Neural cell (in vitro differentiated cells): ENCODE results near the gene MAFB. TPM values are rescaled to one million over a fixed set of nuclear protein-coding genes. Genes with fewer than 3 reads are reported as not detected.

Experiments
- H2AFZ ChIP-seq: fragments of 200-600, 300-800 bp; sonication (generic), shearing (Covaris generic); 2 replicates; pipeline ENCODE4 v1.6.0; 2014; ENCODE audit warnings: low read depth, mild to moderate bottlenecking, antibody characterized with exemption, low read length, moderate library complexity
- H3F3A ChIP-seq: fragments of 200-600 bp; shearing (Covaris generic); 2 replicates; pipeline ENCODE4 v1.6.1; 2016; ENCODE audit warnings: mild to moderate bottlenecking, moderate library complexity, mixed read lengths, antibody characterized with exemption, low read length; ENCODE audit not compliant: insufficient read depth, poor library complexity, severe bottlenecking
- H3K27ac ChIP-seq: fragments of 200-600, 300-800 bp; sonication (generic), shearing (Covaris generic); 2 replicates; pipeline ENCODE4 v1.5.1; 2014; ENCODE audit warnings: mild to moderate bottlenecking, low read length, moderate library complexity
- H3K27me3 ChIP-seq: fragments of 300-800, 200-600 bp; sonication (generic), shearing (Covaris generic); 2 replicates; pipeline ENCODE4 v1.6.0; 2014; ENCODE audit warnings: mild to moderate bottlenecking, low read depth, low read length, moderate library complexity; ENCODE audit not compliant: insufficient read depth
- H3K36me3 ChIP-seq: fragments of 300-800, 200-600 bp; sonication (generic), shearing (Covaris generic); 2 replicates; pipeline ENCODE4 v1.5.1; 2014; ENCODE audit warnings: mild to moderate bottlenecking, antibody characterized with exemption, low read length, moderate library complexity; ENCODE audit not compliant: insufficient read depth
- H3K4me2 ChIP-seq: fragments of 300-800, 200-600 bp; sonication (generic), shearing (Covaris generic); 2 replicates; pipeline ENCODE4 v1.6.0; 2014; ENCODE audit warnings: mild to moderate bottlenecking, low read length
- H3K4me3 ChIP-seq: fragments of 300-800, 200-600 bp; sonication (generic), shearing (Covaris generic); 2 replicates; pipeline ENCODE4 v1.5.1; 2014; ENCODE audit warnings: mild to moderate bottlenecking, low read length, moderate library complexity
- H3K79me2 ChIP-seq: fragments of 200-600 bp; shearing (Covaris generic); replicated peaks from 2 replicates; pipeline ENCODE4 v1.6.0; 2014; ENCODE audit warnings: mild to moderate bottlenecking, low read length, moderate library complexity; ENCODE audit not compliant: insufficient read depth
- H3K9ac ChIP-seq: fragments of 300-800, 200-600 bp; sonication (generic), shearing (Covaris generic); 2 replicates; pipeline ENCODE4 v1.6.1; 2016; ENCODE audit warnings: mild to moderate bottlenecking, low read length, mixed read lengths
- H3K9me2 ChIP-seq: fragments of 200-600 bp; shearing (Covaris generic); 2 replicates; pipeline ENCODE4 v1.6.1; 2016; ENCODE audit warnings: mild to moderate bottlenecking, low read length, mixed read lengths; ENCODE audit not compliant: insufficient read depth
- H3K9me3 ChIP-seq: fragments of 200-600, 300-800 bp; sonication (generic), shearing (Covaris generic); 2 replicates; pipeline ENCODE4 v1.6.1; 2016; ENCODE audit warnings: mild to moderate bottlenecking, mixed run types, low read length, moderate library complexity, mixed read lengths
- H4K20me1 ChIP-seq: fragments of 200-600 bp; shearing (Covaris generic); 2 replicates; pipeline ENCODE4 v1.6.1; 2016; ENCODE audit warnings: mild to moderate bottlenecking, mixed run types; ENCODE audit not compliant: insufficient read depth
- EP300 ChIP-seq: fragments of 450-650 bp; conservative IDR thresholded peaks from 2 replicates; pipeline ENCODE4 v1.6.1; 2014; ENCODE audit warnings: antibody characterized with exemption, mild to moderate bottlenecking, moderate library complexity; ENCODE audit not compliant: poor library complexity, severe bottlenecking
- EZH2 ChIP-seq: fragments of 200-600, 300-800 bp; shearing (Covaris generic), sonication (generic); IDR thresholded peaks from 2 replicates; pipeline ENCODE4 v1.6.1; 2014; ENCODE audit warnings: antibody characterized with exemption, low read length, borderline replicate concordance, mild to moderate bottlenecking; ENCODE audit not compliant: insufficient read depth, poor library complexity, severe bottlenecking
- MXI1 ChIP-seq: fragments of 450-650 bp; conservative IDR thresholded peaks from 2 replicates; pipeline ENCODE4 v1.6.1; 2014; ENCODE audit warnings: antibody characterized with exemption, mild to moderate bottlenecking; ENCODE audit not compliant: poor library complexity, severe bottlenecking
- POLR2AphosphoS5 ChIP-seq: IDR thresholded peaks from 2 replicates; pipeline ENCODE4 v1.6.1; 2012
- RAD21 ChIP-seq: fragments of 450-650 bp; conservative IDR thresholded peaks from 2 replicates; pipeline ENCODE4 v1.6.1; 2014; ENCODE audit warnings: antibody characterized with exemption, mild to moderate bottlenecking, moderate library complexity
- REST ChIP-seq: IDR thresholded peaks from 2 replicates; pipeline ENCODE4 v1.6.1; 2012; ENCODE audit warnings: borderline replicate concordance
- SMC3 ChIP-seq: fragments of 450-650 bp; conservative IDR thresholded peaks from 2 replicates; pipeline ENCODE4 v1.6.1; 2014; ENCODE audit warnings: antibody characterized with exemption, mild to moderate bottlenecking, moderate library complexity; ENCODE audit not compliant: poor library complexity
- TAF1 ChIP-seq: IDR thresholded peaks from 2 replicates; pipeline ENCODE4 v1.6.1; 2012; ENCODE audit warnings: low read depth
- polyA plus RNA-seq: library from polyadenylated mRNA; depleted of rRNA; stranded (reverse); fragments of >200 nt; gene quantifications from 2 replicates; pipeline ENCODE4 v1.2.3, GENCODE V29; 2014
- TF ChIP-seq, protein P1 (sequence below): fragments of 450-650 bp; IDR thresholded peaks from 2 replicates; pipeline ENCODE4 v1.5.1; 2014; ENCODE audit warnings: antibody characterized with exemption, mild to moderate bottlenecking, moderate library complexity; ENCODE audit not compliant: poor library complexity, severe bottlenecking

Gene MAFB
- polyA plus RNA-seq, 1 donor from 2014 or later = 5.6 TPM

- Histone ChIP-seq H3K4me2 (no peak overlapping the region), H3K27ac (no peak overlapping the region), H3K36me3 (no peaks in the 10 kb centered on the region), H3K27me3 (no peaks in the 10 kb centered on the region), H3K9me2 (no peaks in the 10 kb centered on the region), H3F3A (no peaks in the 10 kb centered on the region), H3K79me2 (no peaks in the 10 kb centered on the region), H2AFZ (no peak overlapping the region), H3K9me3 (no peaks in the 10 kb centered on the region), H3K4me3 (no peak overlapping the region), H3K9ac (no peak overlapping the region), H4K20me1 (no peaks in the 10 kb centered on the region)
- TF ChIP-seq TAF1 (no peak), SMC3 (no peak), POLR2AphosphoS5 (no peak), RAD21 (no peak), EP300 (no peak), EZH2 (no peak), REST (no peak), MXI1 (no peak)
- TF ChIP-seq, protein P1, sequence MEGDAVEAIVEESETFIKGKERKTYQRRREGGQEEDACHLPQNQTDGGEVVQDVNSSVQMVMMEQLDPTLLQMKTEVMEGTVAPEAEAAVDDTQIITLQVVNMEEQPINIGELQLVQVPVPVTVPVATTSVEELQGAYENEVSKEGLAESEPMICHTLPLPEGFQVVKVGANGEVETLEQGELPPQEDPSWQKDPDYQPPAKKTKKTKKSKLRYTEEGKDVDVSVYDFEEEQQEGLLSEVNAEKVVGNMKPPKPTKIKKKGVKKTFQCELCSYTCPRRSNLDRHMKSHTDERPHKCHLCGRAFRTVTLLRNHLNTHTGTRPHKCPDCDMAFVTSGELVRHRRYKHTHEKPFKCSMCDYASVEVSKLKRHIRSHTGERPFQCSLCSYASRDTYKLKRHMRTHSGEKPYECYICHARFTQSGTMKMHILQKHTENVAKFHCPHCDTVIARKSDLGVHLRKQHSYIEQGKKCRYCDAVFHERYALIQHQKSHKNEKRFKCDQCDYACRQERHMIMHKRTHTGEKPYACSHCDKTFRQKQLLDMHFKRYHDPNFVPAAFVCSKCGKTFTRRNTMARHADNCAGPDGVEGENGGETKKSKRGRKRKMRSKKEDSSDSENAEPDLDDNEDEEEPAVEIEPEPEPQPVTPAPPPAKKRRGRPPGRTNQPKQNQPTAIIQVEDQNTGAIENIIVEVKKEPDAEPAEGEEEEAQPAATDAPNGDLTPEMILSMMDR = no peak
These were observed 33.6 kb downstream of the MAFB start for GRCh38 chr20:40655451-40655850.

GRCh38 chr20:40654876-40655275, 34.2 kb downstream of the MAFB start:
- Histone ChIP-seq H3K4me2 (no peak overlapping the region), H3K4me3 (no peak overlapping the region), H3K27ac (no peak overlapping the region), H3K79me2 (no peaks in the 10 kb centered on the region), H3K9me3 (no peaks in the 10 kb centered on the region), H4K20me1 (no peaks in the 10 kb centered on the region), H3K27me3 (no peaks in the 10 kb centered on the region), H3K9me2 (no peaks in the 10 kb centered on the region), H3K36me3 (no peaks in the 10 kb centered on the region), H3K9ac (no peak overlapping the region), H3F3A (no peaks in the 10 kb centered on the region), H2AFZ (no peak overlapping the region)
- TF ChIP-seq REST = no peak
- TF ChIP-seq RAD21 = no peak
